ENCODE results near the gene ASB13.
A peak's percentile ranks its signal among the peaks of the same experiment; 100 is the strongest.
"Not testable (repeated sequence)": the region's sequence is repeated elsewhere in the genome, so short reads cannot be mapped to it uniquely, and the experiment has no call there.

The ASB13 gene

DNA sequence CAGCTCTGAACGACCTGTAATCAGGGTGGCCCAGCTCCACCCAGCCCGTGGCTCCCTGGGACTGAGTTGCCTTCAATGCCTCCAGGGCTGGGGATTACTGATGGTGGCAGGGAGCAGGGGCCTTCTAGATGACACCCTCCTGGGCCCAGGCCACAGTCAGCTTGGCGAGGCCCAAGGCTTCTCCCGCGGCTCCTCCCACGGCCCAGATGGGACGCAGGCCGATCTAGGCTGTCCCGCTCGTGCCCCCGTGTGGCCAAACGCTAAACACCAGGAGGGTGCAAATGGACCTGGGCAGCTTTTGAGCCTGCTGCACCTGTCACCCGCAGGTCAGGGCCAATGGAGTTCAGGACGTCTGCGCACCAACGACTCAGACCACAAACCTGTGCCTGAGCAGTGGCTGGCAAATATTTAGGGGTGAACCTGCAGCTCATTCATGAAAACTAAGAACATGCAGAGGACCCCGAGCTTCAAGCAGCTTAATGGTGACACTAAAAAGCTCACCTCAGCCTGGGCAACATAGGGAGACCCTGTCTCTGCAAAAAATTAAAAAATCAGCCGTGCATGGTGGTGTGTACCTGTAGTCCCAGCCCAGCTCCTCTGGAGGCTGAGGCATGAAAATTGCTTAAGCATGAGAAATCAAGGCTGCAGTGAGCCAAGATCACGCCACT lies 43.2 kb downstream of the ASB13 start:
- DNase-seq = peak; percentile 87 to 95 (median 90)

DNA sequence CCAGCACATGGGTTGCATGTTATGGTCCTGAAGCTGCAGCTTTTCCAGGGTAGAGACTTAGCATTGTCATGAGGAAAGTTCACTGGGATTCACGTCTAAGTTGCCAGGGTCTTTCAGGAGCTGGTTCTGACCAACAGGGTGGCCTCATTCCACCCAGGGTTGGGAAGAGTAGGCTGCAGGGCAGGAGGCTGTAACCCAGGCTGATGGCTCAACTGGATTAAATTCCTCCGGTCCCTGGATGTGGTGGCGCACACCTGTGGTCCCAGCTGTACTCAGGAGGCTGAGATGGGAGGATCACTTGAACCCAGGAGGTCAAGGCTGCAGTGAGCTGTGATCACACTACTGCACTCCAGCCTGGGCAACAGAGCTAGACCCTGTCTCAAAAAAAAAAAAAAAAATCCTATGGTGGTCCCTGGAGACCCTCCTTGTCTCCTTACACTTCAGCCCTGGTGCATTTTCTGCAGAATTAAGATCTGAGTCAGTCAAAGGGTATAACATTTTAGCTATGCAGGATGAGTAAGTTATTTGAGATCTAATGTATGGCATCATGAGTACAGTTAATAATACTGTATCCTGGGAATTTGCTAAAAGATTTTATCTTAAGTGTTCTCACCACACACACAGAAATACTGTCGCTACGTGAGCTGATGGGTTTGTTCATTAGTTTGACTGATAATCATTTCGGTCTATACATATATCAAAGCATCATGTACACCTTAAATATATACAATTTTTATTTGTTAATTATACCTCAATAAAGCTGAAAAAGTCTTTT lies 44.0 kb downstream of the ASB13 start:
- DNase-seq = no peak

DNA sequence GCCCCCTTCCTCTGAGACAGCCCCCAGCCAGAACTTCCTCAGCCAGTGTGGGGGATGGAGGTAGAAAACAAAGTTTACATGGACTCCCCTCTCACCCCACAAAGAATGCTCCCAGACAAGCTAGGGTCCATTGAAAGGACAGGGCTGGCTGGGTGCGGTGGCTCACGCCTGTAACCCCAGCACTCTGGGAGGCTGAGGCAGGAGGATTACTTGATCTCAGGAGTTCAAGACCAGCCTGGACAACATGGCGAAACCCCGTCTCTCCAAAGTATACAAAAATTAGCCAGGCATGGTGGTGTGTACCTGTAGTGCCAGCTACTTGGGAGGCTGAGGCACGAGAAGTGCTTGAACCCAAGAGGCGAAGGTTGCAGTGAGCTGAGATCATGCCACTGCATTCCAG lies 45.0 kb downstream of the ASB13 start:
- not testable (repeated sequence) for DNase-seq

DNA sequence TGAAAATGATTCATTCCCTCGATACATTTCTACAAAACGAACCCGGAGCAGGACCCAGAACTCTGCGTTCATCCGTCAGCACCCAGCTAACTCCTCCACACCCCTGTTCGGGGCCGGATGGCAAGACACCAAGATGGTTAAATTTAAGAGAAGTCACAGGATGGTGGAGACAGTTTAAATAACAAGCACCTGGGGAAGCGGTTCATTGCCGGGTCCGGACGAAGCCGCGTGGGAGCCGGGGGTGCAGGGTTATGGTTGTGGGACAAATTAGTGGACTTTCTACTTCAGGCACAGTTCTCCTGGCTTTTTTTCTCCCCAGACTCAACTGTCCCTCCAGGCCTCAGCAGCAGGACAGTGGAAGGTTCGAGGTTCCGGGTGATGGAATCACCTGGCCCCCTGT lies 45.4 kb downstream of the ASB13 start:
- DNase-seq = no peak

DNA sequence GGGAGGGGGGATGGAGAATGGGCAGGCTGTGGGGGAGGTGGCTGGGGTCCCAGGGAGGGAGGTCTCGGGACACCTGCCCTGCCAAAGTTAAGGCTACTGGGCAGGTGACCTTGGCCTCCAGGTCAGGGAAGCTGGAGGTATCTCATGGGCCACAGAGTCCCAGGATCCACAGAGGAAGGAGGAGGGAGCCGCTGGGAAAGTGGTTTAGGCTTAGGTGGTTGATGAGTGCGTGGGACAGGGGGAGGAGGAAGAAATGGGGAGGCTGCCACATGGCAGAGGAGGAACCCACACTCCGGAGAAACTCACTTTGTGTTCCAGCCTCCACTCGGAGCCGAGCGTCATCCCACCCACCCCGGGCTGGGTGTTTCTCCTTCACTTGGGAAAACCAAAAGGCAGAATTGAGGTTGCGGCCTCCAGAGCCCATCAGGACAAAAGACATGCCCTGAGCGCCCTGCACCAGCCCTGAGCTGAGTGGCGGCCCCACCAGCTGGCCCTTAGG lies 46.1 kb downstream of the ASB13 start:
- DNase-seq = no peak

DNA sequence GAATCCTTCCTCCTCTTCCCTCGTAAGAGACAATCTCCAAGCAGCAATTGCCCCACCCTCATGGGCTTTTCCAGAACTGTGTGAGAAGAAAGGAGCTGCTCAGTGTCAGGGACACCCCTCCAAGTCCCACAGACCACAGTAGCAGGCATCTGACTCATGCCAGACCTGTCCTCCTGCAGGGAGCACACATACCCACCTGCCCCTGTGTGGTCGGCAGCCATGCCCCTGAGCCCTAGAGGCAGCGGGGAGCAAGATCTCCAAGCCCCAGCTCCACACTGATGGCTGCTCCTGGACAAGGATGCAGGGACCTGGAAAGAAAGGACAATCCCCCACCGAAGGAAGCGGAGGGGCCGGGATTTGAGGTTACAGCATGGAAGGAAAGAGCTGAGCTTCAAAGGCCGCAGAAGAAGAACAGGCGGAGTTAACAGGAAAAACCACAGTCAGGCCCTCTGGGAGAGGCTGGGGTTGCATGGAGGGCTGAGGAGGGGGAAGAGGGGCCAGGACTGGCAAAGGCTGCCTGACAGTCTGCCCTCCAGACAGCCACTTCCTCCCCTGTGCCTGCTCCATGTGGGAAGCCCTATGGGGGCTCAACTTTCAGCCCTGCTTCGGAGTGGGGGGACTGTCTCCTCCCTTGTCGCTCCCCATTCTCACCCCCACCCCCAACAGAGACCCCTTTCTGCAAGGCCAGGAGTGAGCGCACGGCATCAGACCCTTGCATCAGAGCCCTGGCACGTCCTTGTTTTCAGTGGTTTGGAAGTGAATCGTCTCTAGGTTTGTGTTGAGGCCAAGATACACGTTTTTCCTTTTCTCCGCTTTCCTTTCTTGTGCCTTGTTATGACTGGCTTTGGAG lies 46.8 kb downstream of the ASB13 start:
- DNase-seq = no peak

DNA sequence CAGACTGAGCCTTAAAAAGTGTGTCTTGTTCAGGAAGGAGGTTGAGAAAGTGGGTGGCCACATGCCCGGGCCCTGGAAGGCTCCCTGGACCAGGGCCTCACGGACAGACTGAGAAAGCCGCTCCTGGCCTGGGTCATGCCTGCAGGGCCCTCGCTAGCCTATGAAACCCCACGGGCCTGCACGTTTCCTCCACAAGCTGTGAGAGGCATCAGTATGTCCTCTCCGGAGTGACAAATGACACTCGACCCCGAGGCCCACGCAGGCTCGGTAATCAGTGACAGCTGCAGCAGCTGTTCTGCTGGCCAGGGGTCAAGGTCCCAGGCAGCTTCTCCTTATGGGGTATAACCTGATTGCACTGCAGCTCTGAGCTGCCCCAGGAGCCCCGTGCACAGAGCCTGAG lies 47.6 kb downstream of the ASB13 start:
- DNase-seq = no peak

DNA sequence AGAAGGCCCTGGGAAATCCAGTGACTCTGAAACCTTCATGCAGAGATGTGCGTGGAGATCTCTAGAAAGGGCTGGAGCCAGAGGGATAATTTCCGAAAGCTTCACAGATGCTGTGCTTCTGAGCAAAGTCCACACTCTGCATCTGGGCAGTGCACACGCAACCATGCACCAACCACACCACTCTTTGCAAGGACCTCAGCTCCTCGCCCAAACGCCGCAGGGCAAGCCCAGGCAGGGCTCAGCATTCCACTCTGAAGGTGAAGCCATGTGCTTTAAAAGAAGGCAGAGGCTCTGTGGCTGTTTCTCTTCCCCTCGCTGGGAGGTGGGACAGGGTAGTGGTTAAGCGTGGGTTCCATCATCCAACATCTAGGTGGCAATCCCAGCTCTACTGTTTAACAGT lies 48.4 kb downstream of the ASB13 start:
- no peak for DNase-seq

DNA sequence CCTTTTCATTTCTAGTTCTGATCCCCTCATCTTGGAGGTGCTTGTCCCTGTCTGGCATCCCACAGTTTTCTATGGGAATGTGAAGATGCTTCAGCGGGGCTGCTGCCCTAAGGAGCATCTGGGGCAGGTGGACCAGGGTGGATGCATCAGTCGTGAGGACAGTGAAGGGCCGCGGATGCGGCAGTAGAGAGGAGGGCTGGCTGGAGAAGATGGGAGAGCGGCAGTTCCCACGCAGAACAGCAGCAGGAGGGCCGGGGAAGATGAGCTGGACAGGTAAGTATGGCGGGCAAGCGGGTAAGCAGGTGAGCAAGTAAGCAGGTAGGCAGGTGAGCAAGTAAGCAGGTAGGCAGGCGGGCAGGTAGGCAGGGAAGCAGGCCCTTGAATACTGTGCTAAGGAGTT lies 48.9 kb downstream of the ASB13 start:
- DNase-seq = no peak

DNA sequence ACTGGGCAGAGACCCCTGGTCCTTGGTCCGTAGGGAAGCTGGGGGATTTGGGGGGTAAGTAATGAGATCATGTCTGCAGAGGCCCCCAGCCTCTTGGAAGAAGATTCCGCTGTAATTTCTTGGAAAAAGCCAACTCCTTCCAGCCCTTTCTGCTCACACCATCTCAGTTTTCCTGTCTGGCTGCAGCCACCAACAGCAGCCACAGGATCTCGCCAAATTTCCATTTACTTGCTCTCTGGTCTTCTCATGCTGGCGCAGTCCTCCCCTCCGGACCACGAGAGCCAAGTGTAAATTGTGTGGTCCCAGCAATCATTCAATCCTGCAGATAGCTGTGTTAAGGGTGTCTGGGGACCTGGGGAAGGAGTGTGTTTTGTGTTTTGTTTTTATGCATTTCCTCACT lies 49.6 kb downstream of the ASB13 start:
- DNase-seq = no peak

DNA sequence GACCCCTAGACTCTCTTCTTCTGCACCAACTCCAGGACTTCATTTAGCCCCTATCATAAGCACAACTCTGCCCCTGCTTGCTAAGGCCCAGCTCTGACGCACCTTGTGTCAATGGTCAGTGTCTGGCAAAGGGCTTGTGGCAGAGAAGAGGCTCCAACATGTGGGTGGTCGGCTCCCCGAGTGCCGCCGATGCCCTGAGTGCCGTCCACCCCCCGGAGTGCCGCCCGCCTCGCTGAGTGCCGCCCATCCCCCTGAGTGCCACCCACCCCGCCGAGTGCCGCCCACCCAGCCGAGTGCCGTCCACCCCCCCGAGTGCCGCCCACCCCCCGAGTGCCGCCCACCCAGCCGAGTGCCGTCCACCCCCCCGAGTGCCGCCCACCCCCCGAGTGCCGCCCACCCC lies 50.3 kb downstream of the ASB13 start:
- DNase-seq = no peak

DNA sequence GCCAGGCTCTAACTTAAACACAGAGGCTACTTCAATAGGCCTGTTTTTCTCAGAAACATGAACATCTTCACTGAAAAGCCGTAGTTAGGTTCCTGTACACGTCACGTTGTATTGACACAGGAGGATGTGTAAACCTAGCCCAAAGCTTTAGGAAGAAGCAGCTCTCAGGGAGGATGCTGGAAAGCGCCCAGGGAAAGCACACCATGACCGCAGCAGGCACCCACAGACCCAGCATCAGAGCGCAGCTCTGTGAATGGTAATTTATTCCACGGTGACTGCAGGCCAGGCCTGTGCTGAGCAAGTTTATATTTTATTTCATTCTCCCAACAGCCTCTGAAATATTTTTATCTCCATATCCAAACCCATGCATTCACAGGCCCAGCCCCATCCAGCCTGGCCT lies 51.1 kb downstream of the ASB13 start:
- DNase-seq = no peak

DNA sequence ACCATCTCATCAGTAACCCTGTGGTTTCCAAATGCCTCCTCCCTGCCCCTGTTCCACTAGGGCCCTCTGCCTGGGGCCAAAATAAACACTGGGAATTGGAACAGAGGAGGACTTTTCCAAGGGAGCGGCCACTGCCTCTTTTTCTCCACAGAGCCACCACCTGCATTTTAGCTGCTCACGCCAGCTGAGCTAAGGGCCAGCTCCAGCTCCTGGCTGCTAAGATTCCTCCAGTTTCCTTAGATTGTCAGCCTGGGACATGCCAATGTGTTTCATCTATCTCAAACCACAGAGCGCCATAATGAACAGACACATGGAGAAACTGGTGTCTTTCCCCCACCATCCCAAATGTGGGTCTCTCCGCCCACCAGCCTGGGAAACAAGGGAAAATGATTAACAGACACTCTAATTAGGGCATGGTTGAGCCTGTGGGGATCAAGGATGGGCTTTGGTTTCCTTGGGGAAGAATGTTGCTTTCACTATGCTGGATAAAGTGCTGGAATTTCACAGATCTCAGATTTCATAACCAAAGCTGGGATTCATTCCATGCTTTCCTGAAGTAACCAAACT lies 52.2 kb downstream of the ASB13 start:
- no peak for DNase-seq

DNA sequence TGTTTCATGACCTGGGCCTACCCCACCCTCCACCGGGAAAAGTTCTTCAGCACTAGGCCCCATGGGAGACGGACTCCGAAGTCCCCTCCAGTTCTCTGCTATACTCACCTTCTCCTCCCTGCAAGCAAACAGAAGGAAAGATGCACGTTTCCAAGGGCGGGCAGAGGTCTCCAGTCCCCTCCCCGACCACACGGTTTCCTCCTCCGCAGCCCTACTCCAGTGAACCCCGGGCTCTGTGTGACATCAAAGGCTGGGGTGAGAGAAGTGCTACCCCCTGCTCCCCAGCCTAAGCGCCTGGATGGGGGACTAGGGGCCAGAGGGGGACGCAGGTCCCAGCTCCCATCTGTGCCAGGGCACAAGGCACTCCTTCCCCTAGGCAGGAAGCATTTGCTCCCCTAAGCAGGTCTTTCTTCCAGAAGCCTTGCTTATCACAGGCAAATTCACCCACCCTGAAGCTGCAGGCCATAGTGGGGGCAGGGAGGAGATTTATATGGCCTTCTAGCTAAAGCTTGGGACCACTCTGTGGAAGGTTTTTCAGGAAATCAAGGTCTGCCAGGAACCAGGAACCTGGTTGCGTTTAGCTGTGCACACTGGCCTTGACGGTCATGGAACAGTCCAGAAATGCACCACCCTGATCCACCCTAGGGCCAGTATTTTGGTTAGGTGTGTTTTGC lies 52.8 kb downstream of the ASB13 start:
- DNase-seq = no peak

DNA sequence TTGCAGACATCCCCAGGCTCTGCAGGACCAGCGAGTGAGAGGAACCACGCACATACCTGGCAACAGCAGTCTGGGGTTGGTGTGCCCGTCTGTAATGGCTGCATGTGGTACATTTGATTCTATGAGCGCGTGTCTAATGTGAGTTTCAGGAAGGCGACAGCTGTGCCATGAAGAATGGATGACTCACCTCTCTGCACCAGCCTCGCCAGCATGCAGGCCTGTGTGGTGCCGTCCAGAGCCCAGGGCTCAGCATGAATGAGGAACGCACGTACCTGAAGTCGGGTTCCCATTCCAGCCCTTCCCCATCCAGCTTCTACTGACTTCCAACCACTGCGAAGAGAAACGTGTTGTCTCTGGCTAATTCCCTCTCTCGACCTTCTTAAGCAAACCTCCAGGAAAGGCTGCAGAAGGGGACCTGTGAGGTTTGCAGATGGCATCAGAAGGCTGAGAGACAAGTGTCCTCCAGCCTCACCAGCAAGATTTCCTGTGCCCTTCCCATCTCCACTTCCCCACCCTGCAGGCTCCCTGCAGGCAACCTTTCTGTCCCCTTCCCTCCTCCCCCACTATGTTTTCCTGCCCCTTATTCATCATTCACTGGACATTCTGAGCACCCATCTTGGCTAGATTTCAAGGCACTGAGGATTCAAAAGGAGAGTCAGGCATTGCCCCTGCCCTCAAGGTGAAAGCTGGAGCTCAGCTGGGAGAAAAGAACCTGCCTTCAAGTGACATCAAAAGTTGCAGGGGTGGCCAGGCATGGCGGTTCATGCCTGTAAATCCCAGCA lies 54.3 kb downstream of the ASB13 start:
- DNase-seq = no peak

DNA sequence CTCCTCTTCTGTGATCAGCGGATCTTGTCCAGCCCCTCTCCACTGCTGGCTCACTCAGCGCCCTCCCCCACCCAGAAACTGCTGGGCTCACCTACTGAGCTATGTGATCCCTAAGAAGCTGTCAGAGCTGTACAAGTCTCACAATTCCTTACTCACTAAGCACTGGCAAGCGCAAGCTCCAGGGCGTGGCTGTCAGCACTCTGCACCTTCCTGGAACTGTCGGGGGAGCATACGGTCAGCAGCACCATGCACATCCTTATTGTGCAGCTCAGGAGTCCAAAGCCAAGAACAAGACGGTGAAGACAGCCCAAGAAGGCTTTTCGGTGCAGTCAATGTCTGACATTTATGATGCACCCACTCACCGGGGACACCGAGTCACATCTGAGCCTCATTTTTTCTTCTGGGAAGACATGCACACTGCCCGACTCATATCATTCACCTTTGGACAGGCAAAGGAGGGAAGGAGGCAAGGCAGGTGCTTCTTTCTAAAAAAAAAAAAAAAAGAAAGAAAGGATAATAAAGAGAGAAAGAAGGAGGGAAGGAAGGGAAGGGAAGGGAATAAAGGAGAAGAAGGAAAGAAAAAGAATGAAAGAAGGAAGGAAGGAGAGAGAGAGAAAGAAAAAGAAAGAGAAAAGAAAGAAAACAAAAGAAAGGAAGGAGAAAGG lies 56.3 kb downstream of the ASB13 start:
- no peak for DNase-seq

DNA sequence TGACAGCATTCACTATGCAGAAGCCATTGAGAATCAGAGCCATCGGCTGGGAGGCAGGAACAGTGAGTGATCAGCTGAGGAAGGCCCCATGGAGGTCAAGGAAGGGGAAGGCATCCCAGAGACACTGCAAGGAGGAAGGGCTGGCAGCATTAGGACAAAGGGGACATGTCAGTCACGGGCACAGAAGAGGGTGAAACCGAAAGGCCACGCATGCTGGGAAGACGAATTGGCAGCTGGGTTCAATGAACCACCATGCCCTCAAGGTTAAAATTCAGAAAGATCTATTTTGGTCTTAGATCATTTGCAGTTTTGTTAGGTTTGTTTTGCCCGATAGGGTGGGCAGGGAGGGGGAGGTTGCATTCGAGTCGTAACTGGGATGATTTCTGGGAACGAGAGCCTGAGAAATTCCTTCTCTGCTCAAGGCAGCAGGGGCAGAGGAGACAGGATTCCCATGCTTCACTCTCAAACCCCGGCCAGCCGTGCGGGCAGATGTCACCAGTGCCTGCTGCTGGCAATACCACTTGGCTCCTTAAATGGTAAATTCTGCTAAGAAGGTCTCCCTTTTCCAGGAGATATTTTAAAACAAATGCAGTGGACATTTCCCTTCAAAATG lies 57.7 kb downstream of the ASB13 start:
- no peak for DNase-seq

DNA sequence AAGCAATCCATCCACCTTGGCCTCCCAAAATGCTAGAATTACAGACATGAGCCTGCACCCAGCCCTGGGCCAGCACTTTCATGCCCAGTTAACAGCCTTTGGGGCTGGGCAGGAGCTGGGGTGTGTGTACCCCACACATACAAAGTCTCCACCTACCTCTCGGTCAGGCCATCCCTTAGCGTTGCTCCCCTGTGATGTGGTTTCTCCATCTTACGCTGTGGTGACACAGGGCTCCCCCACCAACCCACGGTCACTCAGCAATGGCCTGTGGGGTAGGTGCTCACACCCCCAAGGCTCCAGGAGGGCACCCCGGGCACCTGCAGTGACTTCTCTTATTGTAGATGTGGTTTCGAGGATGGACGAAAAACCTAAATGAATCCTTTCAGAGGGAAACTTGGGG lies 58.8 kb downstream of the ASB13 start:
- no peak for DNase-seq

DNA sequence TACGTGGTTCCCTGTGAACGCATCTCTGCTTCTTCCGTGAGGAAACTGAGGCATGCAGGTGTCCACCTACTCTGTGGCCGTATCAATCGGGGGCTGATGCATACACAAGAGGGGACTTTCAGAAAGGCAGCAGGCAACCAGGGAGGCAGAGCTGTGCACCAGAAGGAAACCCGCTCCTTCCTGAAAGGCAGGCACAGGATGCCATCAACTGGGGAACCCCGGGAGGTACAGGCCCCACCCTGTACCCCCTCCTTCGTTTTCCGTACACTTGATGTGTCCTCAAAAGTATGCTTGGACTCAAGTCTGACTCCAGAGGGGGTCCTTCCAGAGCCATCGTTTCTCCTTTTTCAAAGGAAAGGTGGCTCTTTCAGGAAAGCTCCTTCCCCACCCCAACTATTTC lies 59.5 kb downstream of the ASB13 start:
- no peak for DNase-seq

DNA sequence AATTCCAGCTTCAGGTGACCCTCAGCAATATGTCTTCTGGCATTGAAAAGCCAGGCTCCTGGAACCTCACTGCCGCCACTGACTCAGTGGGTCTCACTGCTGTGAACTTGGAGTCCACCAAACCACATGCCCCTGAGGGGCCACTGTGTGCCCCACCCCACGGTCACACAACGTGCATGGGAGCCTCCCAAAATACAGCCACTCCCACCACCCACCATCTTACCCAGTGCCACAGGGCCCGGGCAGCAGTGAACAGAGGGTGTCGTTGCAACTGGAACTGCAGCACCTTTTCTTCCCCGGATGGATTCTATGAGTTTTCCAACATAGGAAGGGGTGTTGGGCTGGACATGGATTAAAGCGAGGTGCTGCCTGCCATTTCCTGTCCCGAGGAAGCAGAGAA lies 60.1 kb downstream of the ASB13 start:
- DNase-seq = no peak

DNA sequence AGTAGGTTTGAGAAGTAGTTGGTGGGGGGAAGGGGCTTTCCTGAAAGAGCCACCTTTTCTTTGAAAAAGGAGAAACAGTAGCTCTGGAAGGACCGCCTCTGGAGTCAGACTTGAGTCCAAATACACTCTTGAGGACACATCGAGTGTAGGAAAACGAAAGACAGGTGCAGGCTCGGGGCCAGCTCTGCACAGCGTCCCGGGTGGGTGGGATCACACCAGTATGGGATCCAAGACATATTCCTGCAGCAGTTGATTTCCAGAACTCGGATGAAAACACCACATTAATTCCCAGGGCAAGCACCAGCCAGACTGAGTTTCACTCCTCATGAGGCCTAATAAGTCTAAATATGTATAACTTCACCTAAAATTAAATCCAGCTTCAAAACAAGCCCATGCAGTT lies 61.4 kb downstream of the ASB13 start:
- no peak for DNase-seq

Data from suppressor macrophage (primary cell).